Lung (tissue), 12 donors: ENCODE data around the gene BABAM2. TPM values are rescaled to one million over a fixed set of nuclear protein-coding genes. Genes with fewer than 3 reads are reported as not detected.

Experiments
- ATAC-seq: fragments of 200-7000 bp; cut with Tn5 transposase; one replicate; pipeline ENCODE4 v1.9.1; 2020; ENCODE audit warnings: moderate number of reproducible peaks; ENCODE audit not compliant: insufficient read depth, low FRiP score
- DNase-seq, 3 donors: peaks; one replicate each; pipeline ENCODE4 v3.0.0-alpha.2; 2013 to 2017
- H3K27ac ChIP-seq, 2 donors: one replicate each; pipeline ENCODE4 v1.5.1; 2013; ENCODE audit warnings: mild to moderate bottlenecking in 2 of 2, moderate library complexity in 2 of 2, control low read depth in 1 of 2, inconsistent platforms in 1 of 2, low read depth in 1 of 2, low read length in 1 of 2
- H3K27me3 ChIP-seq, 3 donors: one replicate each; pipeline ENCODE4 v1.5.1; 2013; ENCODE audit warnings: low read length in 2 of 3; ENCODE audit not compliant: control insufficient read depth in 3 of 3, insufficient read depth in 3 of 3
- H3K36me3 ChIP-seq, 4 donors: one replicate each; pipeline ENCODE4 v1.5.1; 2013; ENCODE audit warnings: low read length in 4 of 4, mild to moderate bottlenecking in 1 of 4, moderate library complexity in 1 of 4; ENCODE audit not compliant: control insufficient read depth in 4 of 4, insufficient read depth in 4 of 4
- H3K4me1 ChIP-seq, 5 donors: one replicate each; pipeline ENCODE4 v1.5.1; 2013; ENCODE audit warnings: low read length in 5 of 5, mild to moderate bottlenecking in 2 of 5, moderate library complexity in 1 of 5; ENCODE audit not compliant: control insufficient read depth in 5 of 5, insufficient read depth in 5 of 5
- H3K4me3 ChIP-seq: one replicate; pipeline ENCODE4 v1.5.1; 2013; ENCODE audit warnings: mild to moderate bottlenecking, control low read depth, moderate library complexity
- H3K9ac ChIP-seq, 2 donors: one replicate each; pipeline ENCODE4 v1.5.1; 2013; ENCODE audit warnings: low read length in 2 of 2, control low read depth in 1 of 2; ENCODE audit not compliant: insufficient read depth in 1 of 2
- H3K9me3 ChIP-seq, 4 donors: one replicate each; pipeline ENCODE4 v1.5.1; 2013; ENCODE audit warnings: low read length in 3 of 4, mild to moderate bottlenecking in 1 of 4, moderate library complexity in 1 of 4; ENCODE audit not compliant: control insufficient read depth in 4 of 4, insufficient read depth in 3 of 4
- WGBS, 2 donors: extraction: QIAGEN DNeasy Blood & Tissue Kit; methylation state at CpG; one replicate each; pipeline ENCODE4 v1.1.7; 2013; 5-methylcytosine and 5-hydroxymethylcytosine counted together
- polyA plus RNA-seq, 2 donors: library from polyadenylated mRNA; stranded (reverse); fragments of 200-250 nt; gene quantifications; one replicate each; pipeline ENCODE4 v1.2.1, GENCODE V29; 2013
- total RNA-seq, 2 donors: library from RNA; depleted of rRNA in 1 of 2; stranded (reverse); fragments of >200 nt in 1 of 2; gene quantifications; one replicate each; pipeline ENCODE4 v1.2.1, GENCODE V29; 2014 to 2021
- TF ChIP-seq, protein P1 (sequence below): IDR thresholded peaks from 2 replicates; pipeline ENCODE4 v1.5.1; 2012; ENCODE audit warnings: mild to moderate bottlenecking; ENCODE audit errors: control extremely low read depth, extremely low read depth
- donor health status: control.
- donor health status: control.
- donor health status: Bipolar disorder and iron deficiency.
- donor health status: healthy.
- donor health status: DM: yes; HTN: yes; CAD: no.

BABAM2 gene
- total and polyA plus RNA-seq, 4 donors = 19.0 to 43.3 (median 33.7) TPM

DNA sequence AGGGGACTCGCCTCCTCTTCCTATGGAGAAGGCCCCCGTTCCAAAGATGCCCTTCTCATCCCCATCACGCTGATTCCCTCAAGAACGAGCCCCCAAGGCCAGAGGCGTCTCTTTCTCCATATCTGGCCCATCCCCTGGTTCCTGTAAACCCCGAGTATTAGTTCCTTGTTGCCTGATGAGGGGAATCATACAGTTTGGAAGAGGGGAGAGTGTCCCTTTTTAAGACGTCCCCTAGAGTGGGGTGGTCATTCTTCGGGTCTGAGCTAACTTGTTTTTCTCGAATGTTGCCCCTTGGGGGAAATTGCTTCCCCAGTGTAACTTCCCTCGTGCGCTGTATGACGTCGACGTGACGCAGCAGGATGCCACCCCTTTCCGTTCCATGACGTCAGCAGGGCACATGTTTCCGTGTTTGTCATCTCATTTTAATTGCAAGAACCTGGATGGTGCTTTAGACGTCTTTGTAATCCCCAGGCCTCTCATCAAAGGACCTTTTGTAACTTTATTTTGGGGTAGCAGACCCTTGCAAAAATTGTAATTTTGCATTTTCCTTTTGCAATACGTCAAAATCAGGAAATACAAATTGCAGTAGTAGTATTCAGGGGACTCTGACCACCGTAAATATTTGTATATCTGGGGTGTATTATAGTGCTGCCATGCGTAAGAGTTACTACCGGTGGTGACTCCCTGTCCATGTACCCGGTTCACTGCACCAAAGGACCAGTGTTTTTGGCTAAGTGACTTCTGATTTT is 569 bp downstream of the BABAM2 start:
- no peak for ATAC-seq
- 16% methylated on average over 24 of the region's 24 CpGs for WGBS, 2 donors

DNA sequence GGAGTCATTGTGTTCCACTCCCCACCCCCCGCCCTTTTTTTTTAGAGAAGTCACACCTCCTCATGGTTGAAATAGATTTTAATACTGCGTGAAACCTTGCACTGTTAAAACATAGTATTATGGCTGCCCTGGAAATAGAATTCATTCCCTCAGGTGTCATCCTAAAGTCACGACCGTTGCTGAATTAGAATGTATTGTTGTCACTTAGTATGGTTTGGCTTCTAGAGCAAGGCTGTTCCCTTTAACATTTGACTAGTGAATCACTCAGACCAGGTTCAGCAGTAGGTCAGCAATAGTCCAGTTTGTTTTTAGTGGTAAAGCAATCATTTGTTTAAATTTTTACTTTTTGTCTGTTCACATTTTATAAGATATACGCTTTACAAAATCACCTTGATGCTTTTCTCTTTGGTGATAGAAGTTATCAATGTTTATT is 1.2 kb downstream of the BABAM2 start:
- TF ChIP-seq, protein P1, sequence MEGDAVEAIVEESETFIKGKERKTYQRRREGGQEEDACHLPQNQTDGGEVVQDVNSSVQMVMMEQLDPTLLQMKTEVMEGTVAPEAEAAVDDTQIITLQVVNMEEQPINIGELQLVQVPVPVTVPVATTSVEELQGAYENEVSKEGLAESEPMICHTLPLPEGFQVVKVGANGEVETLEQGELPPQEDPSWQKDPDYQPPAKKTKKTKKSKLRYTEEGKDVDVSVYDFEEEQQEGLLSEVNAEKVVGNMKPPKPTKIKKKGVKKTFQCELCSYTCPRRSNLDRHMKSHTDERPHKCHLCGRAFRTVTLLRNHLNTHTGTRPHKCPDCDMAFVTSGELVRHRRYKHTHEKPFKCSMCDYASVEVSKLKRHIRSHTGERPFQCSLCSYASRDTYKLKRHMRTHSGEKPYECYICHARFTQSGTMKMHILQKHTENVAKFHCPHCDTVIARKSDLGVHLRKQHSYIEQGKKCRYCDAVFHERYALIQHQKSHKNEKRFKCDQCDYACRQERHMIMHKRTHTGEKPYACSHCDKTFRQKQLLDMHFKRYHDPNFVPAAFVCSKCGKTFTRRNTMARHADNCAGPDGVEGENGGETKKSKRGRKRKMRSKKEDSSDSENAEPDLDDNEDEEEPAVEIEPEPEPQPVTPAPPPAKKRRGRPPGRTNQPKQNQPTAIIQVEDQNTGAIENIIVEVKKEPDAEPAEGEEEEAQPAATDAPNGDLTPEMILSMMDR = no peak
- no peak for ATAC-seq
- H3K9me3 ChIP-seq = no peaks in the 10 kb centered on the region
- peaks cover 0 to 15% (median 0%) of the 10 kb centered on the region in 5 donors for H3K4me1 ChIP-seq
- WGBS, 2 donors = 91 to 92% methylated on average over 5 of the region's 5 CpGs
- H3K36me3 ChIP-seq = peaks cover 0 to 8% (median 5%) of the 10 kb centered on the region in 4 donors
- H3K27me3 ChIP-seq = no peaks in the 10 kb centered on the region
- H3K9ac ChIP-seq = no peak overlapping the region
- DNase-seq = no peak
- no peak overlapping the region for H3K4me3 ChIP-seq
- peak overlapping the region; percentile 60 to 81 for H3K27ac ChIP-seq

More for the DNA sequence above, 569 bp downstream of the BABAM2 start:
- H3K4me1 ChIP-seq = peaks cover 0 to 15% (median 0%) of the 10 kb centered on the region in 5 donors
- peak overlapping the region; percentile 74 for H3K4me3 ChIP-seq
- peak overlapping the region; percentile 90 to 92 for H3K9ac ChIP-seq
- peak overlapping the region; percentile 81 to 92 for H3K27ac ChIP-seq
- DNase-seq = peak; percentile 83 to 86 (median 83)
- no peaks in the 10 kb centered on the region for H3K9me3 ChIP-seq
- TF ChIP-seq, protein P1 = no peak
- H3K27me3 ChIP-seq = no peaks in the 10 kb centered on the region
- H3K36me3 ChIP-seq = peaks cover 0 to 2% (median 2%) of the 10 kb centered on the region in 4 donors

DNA sequence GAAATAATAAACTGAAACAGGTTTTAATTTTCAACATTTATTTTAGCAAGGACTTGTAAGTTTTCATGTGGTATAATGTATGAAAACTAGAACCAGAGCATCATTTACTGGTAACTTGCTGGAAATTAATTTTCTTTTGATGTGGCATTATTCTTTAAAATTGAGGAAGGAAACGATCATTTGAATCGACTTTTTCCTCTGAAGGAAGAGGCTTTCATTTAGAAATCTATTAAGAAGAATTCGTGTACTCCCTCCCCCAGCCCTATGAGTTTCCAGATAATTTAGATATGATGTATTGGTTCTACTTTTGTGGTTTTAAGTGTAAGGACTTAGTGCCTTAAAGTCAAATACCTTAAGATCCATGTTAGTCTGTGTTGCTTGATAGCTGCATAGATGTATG is 2.5 kb downstream of the BABAM2 start:
- ATAC-seq (no peak), DNase-seq (no peak)
- Histone ChIP-seq H3K36me3 (peaks cover under 1 to 11% (median 6%) of the 10 kb centered on the region in 4 donors), H3K27me3 (no peaks in the 10 kb centered on the region), H3K4me1 (peaks cover 0 to 15% (median 0%) of the 10 kb centered on the region in 5 donors), H3K9me3 (no peaks in the 10 kb centered on the region), H3K4me3 (no peak overlapping the region), H3K9ac (no peak overlapping the region), H3K27ac (no peak overlapping the region)
- TF ChIP-seq, protein P1 = no peak
- 15 to 42% methylated on average over 3 of the region's 3 CpGs for WGBS, 2 donors

DNA sequence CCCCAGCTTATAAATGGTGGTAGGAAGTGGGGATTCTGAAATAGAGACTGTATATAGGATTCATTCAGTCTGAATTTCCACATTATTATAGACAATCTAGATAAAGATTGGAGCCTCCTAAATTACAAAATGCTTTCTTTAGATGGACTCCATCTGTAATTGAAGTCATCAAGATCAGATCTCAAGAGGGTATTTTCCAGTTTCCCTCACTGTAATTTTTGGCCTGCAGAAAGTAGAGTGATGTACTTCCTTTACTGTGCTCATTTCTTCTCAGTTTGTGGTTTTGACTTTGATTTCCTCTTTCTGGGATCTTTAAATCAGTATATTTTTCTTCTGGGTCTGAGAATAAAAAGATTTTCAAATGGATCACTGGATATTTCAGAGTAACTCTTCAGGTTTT is 7.2 kb downstream of the BABAM2 start:
- no peak overlapping the region for H3K4me3 ChIP-seq
- peaks cover 2 to 14% (median 9%) of the 10 kb centered on the region in 4 donors for H3K36me3 ChIP-seq
- DNase-seq (no peak), ATAC-seq (no peak)
- no peaks in the 10 kb centered on the region for H3K9me3 ChIP-seq
- no peak overlapping the region for H3K27ac ChIP-seq
- H3K9ac ChIP-seq = no peak overlapping the region
- no peaks in the 10 kb centered on the region for H3K4me1 ChIP-seq
- TF ChIP-seq, protein P1 = no peak
- no peaks in the 10 kb centered on the region for H3K27me3 ChIP-seq
